A673 (cell line): ENCODE measurements around the gene PCDHGA12. TPM values are rescaled to one million over a fixed set of nuclear protein-coding genes. Genes with fewer than 3 reads are reported as not detected.
A peak's percentile ranks its signal among the peaks of the same experiment; 100 is the strongest.

Source experiments
- BruUV-seq: library from RNA; stranded (reverse); fragments of 400-500 nt; replicated peaks from 2 replicates; lab custom pipeline; 2021; lab: Mats Ljungman, UMichigan
- CTCF ChIA-PET: fragments of 300-600 bp; sonication (Branson Sonifier 250); formaldehyde crosslinking; loops from one replicate; lab custom pipeline; 2022; ENCODE audit warnings: antibody characterized with exemption; lab: Charles Lee
- POLR2A ChIA-PET: fragments of 300-600 bp; sonication (Branson Sonifier 250); formaldehyde crosslinking; loops from one replicate; lab custom pipeline; 2022; ENCODE audit warnings: antibody characterized with exemption; ENCODE audit not compliant: low non-redundant PET; lab: Charles Lee
- DNase-seq: peaks from one replicate; pipeline ENCODE4 v3.0.0-alpha.2; 2015; ENCODE audit warnings: low spot score
- H3K27ac ChIP-seq: fragments of 200-600 bp; sonication (generic); 2 replicates; pipeline ENCODE4 v1.5.1; 2016; ENCODE audit warnings: mixed run types, low read depth, mild to moderate bottlenecking, mixed read lengths, antibody characterized with exemption, low read length; ENCODE audit not compliant: poor library complexity, severe bottlenecking
- H3K27me3 ChIP-seq: fragments of 200-600 bp; sonication (generic); replicated peaks from 2 replicates; pipeline ENCODE4 v1.6.1; 2017; ENCODE audit warnings: mixed run types, low read depth, mild to moderate bottlenecking, mixed read lengths, antibody characterized with exemption, low read length; ENCODE audit not compliant: insufficient read depth, poor library complexity
- H3K36me3 ChIP-seq: fragments of 200-600 bp; sonication (generic); 2 replicates; pipeline ENCODE4 v1.6.1; 2016; ENCODE audit warnings: mixed run types, mild to moderate bottlenecking, mixed read lengths, antibody characterized with exemption, low read length; ENCODE audit not compliant: insufficient read depth, poor library complexity, severe bottlenecking
- H3K4me1 ChIP-seq: fragments of 200-600 bp; sonication (generic); 2 replicates; pipeline ENCODE4 v1.6.1; 2017; ENCODE audit warnings: mixed run types, mild to moderate bottlenecking, mixed read lengths, antibody characterized with exemption, low read length; ENCODE audit not compliant: insufficient read depth, poor library complexity, severe bottlenecking
- H3K4me3 ChIP-seq: fragments of 200-600 bp; sonication (generic); 2 replicates; pipeline ENCODE4 v1.5.1; 2016; ENCODE audit warnings: low read depth, mixed run types, mild to moderate bottlenecking, mixed read lengths, low read length; ENCODE audit not compliant: poor library complexity, severe bottlenecking
- H3K9me3 ChIP-seq: fragments of 200-600 bp; sonication (generic); 2 replicates; pipeline ENCODE4 v1.6.1; 2016; ENCODE audit warnings: mixed run types, low read depth, mild to moderate bottlenecking, mixed read lengths, antibody characterized with exemption, low read length; ENCODE audit not compliant: poor library complexity, severe bottlenecking
- CTCF ChIP-seq: fragments of 300-800, 200-600 bp; sonication (generic); conservative IDR thresholded peaks from 2 replicates; pipeline ENCODE4 v1.5.1; 2017; ENCODE audit warnings: low read depth, mild to moderate bottlenecking, antibody characterized with exemption, low read length, moderate library complexity, mixed read lengths
- EZH2 ChIP-seq: fragments of 200-600 bp; sonication (generic); IDR thresholded peaks from 2 replicates; pipeline ENCODE4 v1.6.1; 2017; ENCODE audit warnings: borderline replicate concordance, low read depth, mild to moderate bottlenecking, mixed read lengths, antibody characterized with exemption, low read length; ENCODE audit not compliant: poor library complexity, severe bottlenecking
- intact Hi-C: fragments of 100-400 bp; cut with micrococcal nuclease; formaldehyde crosslinking; loops from one replicate; pipeline ENCODE4 v1.10.0; 2022; ENCODE audit not compliant: unreplicated experiment
- total RNA-seq: library from RNA; stranded (reverse); gene quantifications from 2 replicates; pipeline ENCODE4 v1.2.3, GENCODE V29; 2021

Gene PCDHGA12
- total RNA-seq, 1 experiment from 2014 or later: 3.5 TPM

- CTCF ChIA-PET: interaction anchor here (3.1 kb wide), 1 partner anchor 145 kb away, joined by 15 read pairs; no protein-coding TSS in a partner anchor
- TF ChIP-seq CTCF (no peak), EZH2 (no peak)
- intact Hi-C loops: no loop called here
- Histone ChIP-seq H3K9me3 (peaks cover 87% of the 10 kb centered on the region), H3K4me1 (no peaks in the 10 kb centered on the region), H3K27me3 (no peaks in the 10 kb centered on the region), H3K27ac (no peak overlapping the region), H3K4me3 (no peak overlapping the region), H3K36me3 (no peaks in the 10 kb centered on the region)
- POLR2A ChIA-PET: no interaction called here
- no TSS peak for BruUV-seq
- DNase-seq: no peak
Measured at GRCh38 chr5:141419074-141419880, 11.0 kb upstream of the PCDHGA12 start.

- peaks cover 95% of the 10 kb centered on the region for H3K9me3 ChIP-seq
- peak within 1 kb of the TSS; percentile 53 for H3K4me3 ChIP-seq
Measured at GRCh38 chr5:141420855-141421488, 9.3 kb upstream of the PCDHGA12 start, which contains the start of gene PCDHGA11. TSS of gene PCDHGA11 (plus strand) at chr5:141421051. CDS start at chr5:141421228, 177 bp downstream.

More at GRCh38 chr5:141420855-141421488, 9.3 kb upstream of the PCDHGA12 start, which contains the start of gene PCDHGA11:
- Histone ChIP-seq H3K27me3 (no peaks in the 10 kb centered on the region), H3K27ac (peak within 1 kb of the TSS; percentile 77), H3K4me1 (no peaks in the 10 kb centered on the region), H3K36me3 (peaks cover 10% of the 10 kb centered on the region)
- ChIA-PET POLR2A (no interaction called here), CTCF (interaction anchor here (0.6 to 3.1 kb wide), 10 partner anchors 9 to 146 kb away, joined by 3 to 15 read pairs (median 5); partner anchors contain the start of genes PCDHGA12 and PCDHGB3)
- peak; percentile 85 for DNase-seq
- BruUV-seq: TSS peak; percentile 67
- intact Hi-C loops: loop anchor here (1.0 kb wide), 2 partner anchors 103 to 136 kb away; no protein-coding TSS in a partner anchor
- peak; percentile 69 for TF ChIP-seq CTCF
- no peak for TF ChIP-seq EZH2
